Natural killer cell treated with Interleukin-12 subunit alpha and Interleukin-12 subunit beta and Interleukin-15 and Interleukin-18, amount 100 ng/mL, for 72 hours (primary cell): ENCODE data around the gene SLAIN1. TPM values are rescaled to one million over a fixed set of nuclear protein-coding genes. Genes with fewer than 3 reads are reported as not detected.

ENCODE experiments used
- ATAC-seq, 2 donors: fragments of 150-1000 bp; cut with Tn5 transposase in 1 of 2; sonication (Bioruptor Pico), chemical (Tn5 transposase) in 1 of 2; 2 replicates each; pipeline ENCODE4 v1.10.0; 2021
- DNase-seq: peaks from one replicate; pipeline ENCODE4 v3.0.0; 2022; ENCODE audit warnings: low spot score
- H3K27ac Mint-ChIP-seq, 2 donors: 1 replicate in 1 of 2; 2 replicates in 1 of 2; pipeline ENCODE4 v1.8.0; 2022; ENCODE audit warnings: mixed read lengths in 2 of 2, mild to moderate bottlenecking in 1 of 2, moderate library complexity in 1 of 2
- H3K27me3 Mint-ChIP-seq, 2 donors: 1 replicate in 1 of 2; 2 replicates in 1 of 2; pipeline ENCODE4 v1.8.0; 2022; ENCODE audit warnings: mixed read lengths in 2 of 2
- H3K36me3 Mint-ChIP-seq: one replicate; pipeline ENCODE4 v1.8.0; 2022; ENCODE audit warnings: mixed read lengths
- H3K4me1 Mint-ChIP-seq, 2 donors: 1 replicate in 1 of 2; 2 replicates in 1 of 2; pipeline ENCODE4 v1.8.0; 2022; ENCODE audit warnings: low read depth in 2 of 2, mixed read lengths in 2 of 2, mild to moderate bottlenecking in 1 of 2
- H3K4me3 Mint-ChIP-seq: one replicate; pipeline ENCODE4 v1.8.0; 2022; ENCODE audit warnings: mixed read lengths
- H3K9me3 Mint-ChIP-seq: 2 replicates; pipeline ENCODE4 v1.8.0; 2022; ENCODE audit warnings: mixed read lengths
- total RNA-seq, 2 donors: library from RNA; stranded (reverse); gene quantifications; one replicate each; pipeline ENCODE4 v1.2.3, GENCODE V29; 2022

SLAIN1 gene
- total RNA-seq, 2 donors from 2014 or later = 18.4 to 33.2 TPM

DNA sequence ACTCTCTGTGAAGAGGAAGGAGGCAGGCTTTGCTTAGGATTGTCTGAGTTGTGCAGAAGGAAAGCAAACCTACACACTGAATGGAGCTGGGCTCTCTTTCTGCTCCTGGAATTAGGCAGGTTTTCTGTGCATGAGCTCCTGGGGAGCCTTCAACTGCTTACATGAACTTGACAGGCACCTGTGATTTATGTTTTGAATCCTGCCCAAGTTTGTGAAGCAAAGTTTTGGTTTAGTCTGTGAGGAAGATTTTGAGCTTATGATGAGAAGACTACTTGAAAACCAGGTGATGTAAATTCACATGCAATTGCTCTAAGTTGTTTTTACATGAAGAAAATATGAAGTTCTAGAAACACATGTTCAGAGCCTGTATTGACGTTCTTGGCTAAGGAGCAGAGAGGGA is 109.0 kb downstream of the SLAIN1 start:
- no peak for ATAC-seq
- no peaks in the 10 kb centered on the region for H3K4me1 Mint-ChIP-seq
- H3K4me3 Mint-ChIP-seq = no peak overlapping the region
- no peak overlapping the region for H3K27ac Mint-ChIP-seq
- DNase-seq = no peak
- H3K9me3 Mint-ChIP-seq = peaks cover 2% of the 10 kb centered on the region
- H3K27me3 Mint-ChIP-seq = peaks cover 16 to 54% of the 10 kb centered on the region in 2 donors
- no peaks in the 10 kb centered on the region for H3K36me3 Mint-ChIP-seq

DNA sequence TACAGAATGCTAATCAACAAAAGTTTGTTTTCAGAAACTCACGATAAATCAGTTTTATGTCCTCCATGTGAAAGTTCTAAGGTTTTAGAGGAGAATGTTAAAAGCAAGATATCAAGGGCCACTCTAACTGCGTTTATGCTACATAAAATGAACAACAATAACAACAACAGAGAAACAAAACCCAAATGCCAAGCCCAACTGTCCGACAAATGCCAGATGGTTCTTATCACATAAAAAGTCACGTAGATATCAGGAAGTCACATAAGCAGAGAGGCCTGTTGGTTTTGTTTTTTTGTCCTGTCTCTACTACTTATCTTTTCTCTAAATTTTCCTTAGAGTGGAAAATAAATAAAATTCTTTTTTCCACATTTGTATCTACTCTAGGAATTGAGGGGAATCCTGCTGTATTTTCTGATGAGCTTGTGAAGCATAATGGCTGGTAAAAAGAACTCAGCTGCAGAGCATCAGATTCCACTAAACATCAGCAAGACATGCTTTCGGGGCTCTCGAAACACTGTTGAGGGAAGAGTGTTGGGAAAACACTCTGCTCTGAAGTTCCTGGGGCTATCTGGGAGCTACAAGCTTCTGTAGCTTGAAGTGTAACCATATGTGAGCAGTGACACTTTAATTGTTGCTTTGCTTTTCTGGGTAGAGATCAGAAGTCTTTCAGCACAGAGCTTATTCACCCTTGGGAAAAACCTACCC is 110.1 kb downstream of the SLAIN1 start:
- no peak overlapping the region for H3K4me3 Mint-ChIP-seq
- H3K27me3 Mint-ChIP-seq = peaks cover 13 to 44% of the 10 kb centered on the region in 2 donors
- peaks cover 2% of the 10 kb centered on the region for H3K9me3 Mint-ChIP-seq
- no peak overlapping the region for H3K27ac Mint-ChIP-seq
- no peaks in the 10 kb centered on the region for H3K36me3 Mint-ChIP-seq
- H3K4me1 Mint-ChIP-seq = no peaks in the 10 kb centered on the region
- ATAC-seq = no peak
- DNase-seq = no peak

DNA sequence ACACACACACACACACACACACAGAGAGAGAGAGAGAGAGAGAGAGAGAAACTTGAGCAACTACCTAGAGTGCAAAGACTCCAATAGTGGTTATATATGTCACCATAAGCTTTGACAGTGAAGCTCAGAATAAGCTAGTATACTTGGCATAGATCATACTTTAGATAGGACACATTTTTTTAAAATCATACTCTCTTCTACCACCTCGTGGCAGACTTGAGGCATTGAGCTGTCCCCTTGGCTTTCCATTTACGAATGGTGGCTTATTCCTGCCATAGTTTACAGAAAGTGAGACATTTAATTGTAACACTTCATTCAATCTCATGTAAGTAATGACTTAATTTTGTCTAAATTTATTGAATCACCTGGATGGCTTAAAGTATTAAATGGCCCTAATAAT is 112.9 kb downstream of the SLAIN1 start:
- Mint-ChIP-seq H3K4me3 (no peak overlapping the region), H3K27ac (no peak overlapping the region), H3K36me3 (no peaks in the 10 kb centered on the region), H3K9me3 (peaks cover 2% of the 10 kb centered on the region), H3K4me1 (no peaks in the 10 kb centered on the region), H3K27me3 (peaks cover 7 to 25% of the 10 kb centered on the region in 2 donors)
- DNase-seq (no peak), ATAC-seq (no peak)

DNA sequence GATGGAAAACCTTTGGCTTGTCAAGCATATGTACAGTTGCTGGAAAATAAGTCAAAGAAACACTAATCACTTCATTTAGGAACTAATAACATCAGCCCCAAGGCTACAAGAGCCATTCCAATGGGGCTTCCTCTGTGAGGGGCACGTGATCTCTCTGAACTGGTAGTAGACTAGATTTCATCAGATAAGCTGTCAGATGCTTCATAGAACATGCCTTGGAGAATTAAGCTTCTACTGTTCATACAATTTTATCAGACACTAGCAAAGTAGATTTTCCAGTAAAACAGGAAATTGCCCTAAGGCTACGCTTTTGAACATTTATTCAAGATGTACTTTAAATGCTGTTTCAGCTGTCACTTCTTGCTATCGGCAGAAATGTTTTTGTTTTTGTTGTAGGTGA is 113.4 kb downstream of the SLAIN1 start:
- ATAC-seq (no peak), DNase-seq (no peak)
- H3K9me3 Mint-ChIP-seq = peaks cover 2% of the 10 kb centered on the region
- no peak overlapping the region for H3K4me3 Mint-ChIP-seq
- H3K4me1 Mint-ChIP-seq = no peaks in the 10 kb centered on the region
- H3K36me3 Mint-ChIP-seq = no peaks in the 10 kb centered on the region
- no peak overlapping the region for H3K27ac Mint-ChIP-seq
- peaks cover 7 to 25% of the 10 kb centered on the region in 2 donors for H3K27me3 Mint-ChIP-seq

DNA sequence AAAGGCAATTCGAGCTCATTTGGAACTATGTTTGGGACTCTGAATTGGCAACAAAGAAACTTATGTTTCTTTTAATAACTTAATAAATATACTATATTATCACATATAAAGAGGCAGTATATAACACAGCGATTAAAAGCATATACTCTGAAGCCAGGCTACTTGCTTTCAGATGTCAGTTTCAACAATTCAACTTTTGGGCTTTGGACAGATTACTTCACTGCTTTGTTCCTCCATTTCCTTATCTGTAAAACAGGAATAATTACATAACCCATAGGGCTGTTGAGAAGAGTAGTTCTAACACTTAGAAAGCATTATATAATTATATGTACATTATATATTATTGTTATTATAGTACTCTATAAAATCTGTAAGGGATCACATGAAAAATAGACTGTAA is 113.9 kb downstream of the SLAIN1 start:
- DNase-seq (no peak), ATAC-seq (no peak)
- Mint-ChIP-seq H3K4me1 (no peaks in the 10 kb centered on the region), H3K27ac (no peak overlapping the region), H3K27me3 (peaks cover 7 to 25% of the 10 kb centered on the region in 2 donors), H3K9me3 (peaks cover 2% of the 10 kb centered on the region), H3K4me3 (no peak overlapping the region), H3K36me3 (no peaks in the 10 kb centered on the region)

DNA sequence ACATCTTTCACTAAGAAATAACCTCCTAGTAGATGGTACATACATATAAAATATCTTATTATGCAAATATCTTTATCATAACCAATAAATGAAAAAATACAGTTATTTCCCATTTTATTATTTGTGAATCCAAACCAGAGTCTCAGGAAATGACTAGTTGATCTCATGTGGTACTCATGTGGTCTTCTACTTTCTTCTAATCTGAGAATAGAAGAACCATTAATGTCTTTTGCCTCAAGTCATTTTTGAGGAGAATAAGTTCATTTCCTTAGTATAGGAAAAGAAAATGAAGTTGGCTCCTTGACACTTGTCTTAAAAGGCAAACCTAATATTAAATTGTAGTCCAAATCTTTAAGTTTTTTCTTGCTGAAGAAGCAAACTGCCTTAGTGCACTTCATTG is 114.5 kb downstream of the SLAIN1 start:
- Mint-ChIP-seq H3K36me3 (no peaks in the 10 kb centered on the region), H3K9me3 (peaks cover 2% of the 10 kb centered on the region), H3K4me1 (no peaks in the 10 kb centered on the region), H3K27me3 (peaks cover 7 to 25% of the 10 kb centered on the region in 2 donors), H3K4me3 (no peak overlapping the region), H3K27ac (no peak overlapping the region)
- ATAC-seq (no peak), DNase-seq (no peak)

Other genes starting within 250 kb of the SLAIN1 start
- gene SCEL, start 162.0 kb upstream of the SLAIN1 start, total RNA-seq = not detected
- not detected for gene EDNRB, start 221.1 kb downstream of the SLAIN1 start, total RNA-seq